ENCODE results near the gene SCAMP2. TPM values are rescaled to one million over a fixed set of nuclear protein-coding genes. Genes with fewer than 3 reads are reported as not detected.

The SCAMP2 gene
- total RNA-seq, 2 donors from 2014 or later: 47.5 to 50.9 TPM

DNA sequence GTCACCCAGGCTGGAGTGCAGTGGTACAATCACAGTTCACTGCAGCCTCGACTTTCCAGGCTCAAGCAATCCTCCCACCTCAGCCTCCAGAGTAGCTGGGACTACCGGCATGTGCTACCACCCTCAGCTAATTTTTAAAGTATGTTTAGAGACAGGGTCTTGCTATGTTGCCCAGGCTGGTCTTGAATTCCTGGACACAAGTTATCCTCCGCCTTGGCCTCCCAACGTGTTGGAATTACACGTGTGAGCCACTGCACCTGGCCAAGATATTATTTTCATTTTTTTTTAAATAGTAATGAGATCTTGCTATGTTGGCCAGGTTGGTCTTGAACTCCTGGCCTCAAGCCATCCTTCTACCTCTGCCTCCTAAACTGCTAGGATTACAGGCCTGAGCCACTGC lies 12.3 kb upstream of the SCAMP2 start:
- Mint-ChIP-seq H3K27me3 (ENCODE audit: insufficient read depth) (no peaks in the 10 kb centered on the region), H3K4me1 (peaks cover 17% of the 10 kb centered on the region), H3K9me3 (peaks cover 8% of the 10 kb centered on the region), H3K4me3 (no peak overlapping the region), H3K27ac (no peak overlapping the region), H3K36me3 (ENCODE audit: low read depth) (no peaks in the 10 kb centered on the region)
- Histone ChIP-seq H3K4me1 (ENCODE audit: control insufficient read depth, insufficient read depth, low read length) (peaks cover 3% of the 10 kb centered on the region), H3K9ac (ENCODE audit: extremely low read depth, low read length, poor library complexity, severe bottlenecking) (no peak overlapping the region), H3K27me3 (ENCODE audit: control insufficient read depth, insufficient read depth, low read length, poor library complexity, severe bottlenecking) (no peaks in the 10 kb centered on the region), H3K4me3 (ENCODE audit: low read length) (no peak overlapping the region), H3K36me3 (ENCODE audit: control insufficient read depth, insufficient read depth, low read length) (no peaks in the 10 kb centered on the region), H3K27ac (ENCODE audit: low read depth, low read length) (no peak overlapping the region), H3K9me3 (ENCODE audit: control insufficient read depth, low read length) (peaks cover 16% of the 10 kb centered on the region)
- TF ChIP-seq, protein P1, sequence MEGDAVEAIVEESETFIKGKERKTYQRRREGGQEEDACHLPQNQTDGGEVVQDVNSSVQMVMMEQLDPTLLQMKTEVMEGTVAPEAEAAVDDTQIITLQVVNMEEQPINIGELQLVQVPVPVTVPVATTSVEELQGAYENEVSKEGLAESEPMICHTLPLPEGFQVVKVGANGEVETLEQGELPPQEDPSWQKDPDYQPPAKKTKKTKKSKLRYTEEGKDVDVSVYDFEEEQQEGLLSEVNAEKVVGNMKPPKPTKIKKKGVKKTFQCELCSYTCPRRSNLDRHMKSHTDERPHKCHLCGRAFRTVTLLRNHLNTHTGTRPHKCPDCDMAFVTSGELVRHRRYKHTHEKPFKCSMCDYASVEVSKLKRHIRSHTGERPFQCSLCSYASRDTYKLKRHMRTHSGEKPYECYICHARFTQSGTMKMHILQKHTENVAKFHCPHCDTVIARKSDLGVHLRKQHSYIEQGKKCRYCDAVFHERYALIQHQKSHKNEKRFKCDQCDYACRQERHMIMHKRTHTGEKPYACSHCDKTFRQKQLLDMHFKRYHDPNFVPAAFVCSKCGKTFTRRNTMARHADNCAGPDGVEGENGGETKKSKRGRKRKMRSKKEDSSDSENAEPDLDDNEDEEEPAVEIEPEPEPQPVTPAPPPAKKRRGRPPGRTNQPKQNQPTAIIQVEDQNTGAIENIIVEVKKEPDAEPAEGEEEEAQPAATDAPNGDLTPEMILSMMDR (conservative IDR thresholded peaks at IDR 0.05): no peak
- 76 to 88% methylated on average over 3 to 5 of the region's 5 CpGs for WGBS, 2 experiments (ENCODE audit: insufficient coverage in 1 of 2, insufficient read length in 1 of 2)
- no peak for DNase-seq

DNA sequence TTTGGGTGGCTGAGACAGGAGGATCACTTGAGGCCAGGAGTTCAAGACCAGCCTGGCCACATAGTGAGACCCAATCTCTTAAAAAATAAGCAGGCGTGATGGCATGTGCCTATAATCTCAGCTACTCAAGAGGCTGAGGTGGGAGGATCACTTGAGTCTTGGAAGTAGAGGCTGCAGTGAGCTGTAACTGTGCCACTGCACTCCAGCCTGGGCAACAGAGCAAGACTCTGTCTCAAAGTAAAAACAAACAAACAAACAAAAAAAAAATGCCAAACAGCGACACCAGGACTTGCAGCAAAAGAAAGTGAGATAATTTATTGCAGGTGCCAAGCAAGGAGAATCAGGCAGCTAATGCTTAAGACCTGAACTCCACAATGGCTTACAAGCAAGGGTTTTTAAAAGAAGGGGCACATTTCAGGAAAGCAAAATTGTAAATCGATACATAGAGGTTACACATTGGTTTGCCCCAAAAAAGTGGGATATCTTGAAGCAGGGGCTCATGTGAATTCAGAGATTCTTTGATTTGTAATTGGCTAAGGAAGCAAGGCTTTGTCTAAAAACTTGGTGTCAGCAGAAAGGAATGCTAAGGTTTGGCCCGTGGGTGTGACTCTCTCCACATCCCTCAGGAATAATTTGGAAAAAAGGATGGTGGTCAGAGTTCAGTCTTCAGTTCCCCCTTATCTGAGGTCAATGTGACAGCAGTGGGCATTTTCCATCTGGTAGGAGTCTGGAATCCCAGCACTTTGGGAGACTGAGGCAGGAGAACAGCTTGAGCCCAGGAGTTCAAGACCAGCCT lies 11.5 kb upstream of the SCAMP2 start:
- Histone ChIP-seq H3K36me3 (ENCODE audit: control insufficient read depth, insufficient read depth, low read length) (no peaks in the 10 kb centered on the region), H3K9ac (ENCODE audit: extremely low read depth, low read length, poor library complexity, severe bottlenecking) (no peak overlapping the region), H3K4me3 (ENCODE audit: low read length) (no peak overlapping the region), H3K9me3 (ENCODE audit: control insufficient read depth, low read length) (peaks cover 16% of the 10 kb centered on the region), H3K27ac (ENCODE audit: low read depth, low read length) (no peak overlapping the region), H3K27me3 (ENCODE audit: control insufficient read depth, insufficient read depth, low read length, poor library complexity, severe bottlenecking) (no peaks in the 10 kb centered on the region), H3K4me1 (ENCODE audit: control insufficient read depth, insufficient read depth, low read length) (peaks cover 2% of the 10 kb centered on the region)
- WGBS, 2 experiments (ENCODE audit: insufficient coverage in 1 of 2, insufficient read length in 1 of 2): 88 to 100% methylated on average over 2 to 4 of the region's 4 CpGs
- Mint-ChIP-seq H3K4me1 (peaks cover 15% of the 10 kb centered on the region), H3K9me3 (peaks cover 8% of the 10 kb centered on the region), H3K36me3 (ENCODE audit: low read depth) (no peaks in the 10 kb centered on the region), H3K27me3 (ENCODE audit: insufficient read depth) (no peaks in the 10 kb centered on the region), H3K27ac (no peak overlapping the region), H3K4me3 (no peak overlapping the region)
- DNase-seq: no peak
- TF ChIP-seq, protein P1 (conservative IDR thresholded peaks at IDR 0.05): no peak

DNA sequence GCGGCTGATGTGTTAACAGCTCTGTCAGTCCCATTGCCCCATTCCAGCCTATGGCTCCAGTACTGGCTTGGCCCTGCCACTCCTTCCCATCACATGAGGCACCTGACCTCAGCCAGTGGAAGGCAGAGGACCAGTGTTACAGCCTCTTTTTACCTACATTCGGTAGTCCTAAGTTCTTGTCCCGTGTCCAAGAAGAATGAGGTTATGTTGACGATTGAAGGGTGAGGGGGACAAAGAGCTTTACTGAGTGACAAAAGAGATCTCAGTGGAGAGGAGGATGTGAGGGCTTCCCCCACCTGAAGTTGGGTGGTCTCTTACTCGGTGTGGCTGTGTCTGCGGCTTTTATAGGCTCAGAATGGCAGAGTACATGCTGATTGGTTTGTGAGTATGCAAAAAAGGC lies 9.4 kb upstream of the SCAMP2 start:
- WGBS, 2 experiments (ENCODE audit: insufficient coverage in 1 of 2, insufficient read length in 1 of 2): 92% methylated on average over 4 to 6 of the region's 6 CpGs
- Histone ChIP-seq H3K36me3 (ENCODE audit: control insufficient read depth, insufficient read depth, low read length) (no peaks in the 10 kb centered on the region), H3K9me3 (ENCODE audit: control insufficient read depth, low read length) (peaks cover 16% of the 10 kb centered on the region), H3K9ac (ENCODE audit: extremely low read depth, low read length, poor library complexity, severe bottlenecking) (no peak overlapping the region), H3K27ac (ENCODE audit: low read depth, low read length) (no peak overlapping the region), H3K4me1 (ENCODE audit: control insufficient read depth, insufficient read depth, low read length) (no peaks in the 10 kb centered on the region), H3K27me3 (ENCODE audit: control insufficient read depth, insufficient read depth, low read length, poor library complexity, severe bottlenecking) (no peaks in the 10 kb centered on the region), H3K4me3 (ENCODE audit: low read length) (no peak overlapping the region)
- Mint-ChIP-seq H3K36me3 (ENCODE audit: low read depth) (no peaks in the 10 kb centered on the region), H3K4me3 (no peak overlapping the region), H3K27me3 (ENCODE audit: insufficient read depth) (no peaks in the 10 kb centered on the region), H3K27ac (no peak overlapping the region), H3K9me3 (peaks cover 8% of the 10 kb centered on the region), H3K4me1 (peaks cover 3% of the 10 kb centered on the region)
- DNase-seq: no peak
- TF ChIP-seq, protein P1 (conservative IDR thresholded peaks at IDR 0.05): no peak
